ENCODE results near the gene PDE2A. TPM values are rescaled to one million over a fixed set of nuclear protein-coding genes. Genes with fewer than 3 reads are reported as not detected.

Gene PDE2A
- total RNA-seq, 2 donors from 2014 or later: 33.0 to 38.8 TPM

DNA sequence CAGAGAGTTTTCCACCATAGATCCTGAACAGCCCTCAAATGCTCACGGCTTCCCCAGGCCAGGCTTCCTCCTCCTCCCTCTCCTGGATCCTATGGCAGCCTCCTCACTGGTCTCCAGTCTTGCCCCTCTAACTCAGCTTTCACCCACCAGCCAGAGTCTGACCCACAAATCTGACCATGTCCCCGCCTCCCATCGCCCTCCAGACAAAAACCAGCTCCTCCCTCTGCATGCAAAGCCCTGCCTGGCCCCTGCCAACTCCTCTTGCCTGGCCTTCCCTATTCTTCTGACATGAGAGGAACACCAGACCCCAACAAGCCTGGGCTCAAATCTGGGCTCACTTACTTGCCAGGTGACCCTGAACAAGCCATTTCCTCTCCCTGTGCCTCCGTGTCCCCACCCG, 32.4 kb upstream of the PDE2A start:
- intact Hi-C loops (cut with DNase I): no loop called here
- no peak for DNase-seq (ENCODE audit: low spot score)

GRCh38 chr11:72705442-72706365, 31.5 kb upstream of the PDE2A start:
- DNase-seq (ENCODE audit: low spot score): no peak
- intact Hi-C loops (cut with DNase I): no loop called here

GRCh38 chr11:72704783-72705265, 30.6 kb upstream of the PDE2A start:
- intact Hi-C loops (cut with DNase I): no loop called here
- no peak for DNase-seq (ENCODE audit: low spot score)

DNA sequence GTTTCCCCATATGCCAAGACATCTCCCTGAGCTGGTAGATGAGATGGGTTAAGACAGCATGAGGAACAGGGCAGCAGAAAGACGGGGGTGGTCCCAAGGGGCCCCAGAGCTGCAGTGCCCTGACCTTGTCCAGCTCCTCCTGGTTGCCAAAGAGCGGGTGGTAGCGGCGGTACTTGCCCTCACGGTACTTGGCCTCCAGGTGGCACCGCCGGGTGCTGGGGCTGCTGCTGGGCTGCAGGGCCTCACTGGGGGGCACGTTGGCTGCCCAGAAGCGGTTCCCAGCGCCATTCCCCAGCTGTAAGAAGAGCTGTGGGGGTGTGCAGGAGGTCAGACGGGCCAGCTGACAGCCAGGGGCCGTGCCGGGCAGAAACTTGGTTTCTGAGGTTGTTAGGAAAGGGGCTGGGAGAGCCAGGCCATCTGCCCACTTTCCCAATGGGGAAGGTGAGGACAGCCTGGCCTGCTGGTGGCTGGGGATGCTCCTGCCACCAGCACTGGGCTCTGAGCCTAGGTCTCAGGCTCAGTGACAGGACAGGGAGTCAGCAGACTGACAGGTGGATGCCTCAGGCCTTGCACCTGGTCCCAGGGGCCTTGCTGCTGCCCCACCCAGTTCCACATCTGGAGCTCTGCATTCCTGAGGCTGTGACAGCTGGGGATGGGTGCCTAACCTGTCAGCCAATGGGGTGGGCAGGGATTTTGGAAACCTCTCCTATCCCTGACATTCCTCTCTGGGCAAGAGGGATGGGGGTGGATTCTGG, 30.0 kb upstream of the PDE2A start:
- DNase-seq (ENCODE audit: low spot score): no peak
- intact Hi-C loops (cut with DNase I): no loop called here

GRCh38 chr11:72703267-72704008, 29.2 kb upstream of the PDE2A start:
- intact Hi-C loops (cut with DNase I): no loop called here
- peak; percentile 91 for DNase-seq (ENCODE audit: low spot score)

DNA sequence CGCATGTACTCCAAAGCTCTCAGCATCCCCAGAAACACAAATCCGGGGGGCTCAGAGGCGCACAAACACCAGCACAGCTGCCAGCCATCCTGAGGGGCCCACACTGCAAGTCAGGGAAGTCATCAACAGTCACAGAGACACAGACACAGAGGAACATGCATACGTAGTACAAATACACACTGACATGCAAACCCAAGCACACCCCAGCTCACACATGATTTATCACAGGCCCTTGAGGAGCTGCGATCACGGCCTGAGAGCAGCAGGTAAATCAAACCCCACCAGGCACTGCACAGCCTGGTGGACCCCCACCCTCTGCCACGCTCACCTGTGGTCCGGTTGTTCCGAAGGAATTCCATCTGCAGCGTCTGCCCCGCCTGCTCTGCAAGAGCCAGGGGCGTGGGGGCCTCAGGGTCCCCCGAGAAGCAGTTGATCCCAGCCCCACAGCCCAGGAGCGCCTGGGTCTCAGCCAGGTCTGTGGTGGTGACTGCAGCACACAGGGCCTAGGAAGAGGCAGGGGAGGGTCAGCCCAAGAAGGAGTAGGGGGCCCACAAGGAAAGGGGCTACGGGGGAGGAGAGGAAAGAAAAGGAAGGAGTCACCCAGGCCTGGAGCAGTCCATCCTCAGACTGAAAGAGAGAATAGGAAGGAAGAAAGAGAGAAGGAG, 28.5 kb upstream of the PDE2A start:
- no peak for DNase-seq (ENCODE audit: low spot score)
- intact Hi-C loops (cut with DNase I): no loop called here

GRCh38 chr11:72702096-72702495, 27.9 kb upstream of the PDE2A start:
- DNase-seq (ENCODE audit: low spot score): no peak
- intact Hi-C loops (cut with DNase I): no loop called here

DNA sequence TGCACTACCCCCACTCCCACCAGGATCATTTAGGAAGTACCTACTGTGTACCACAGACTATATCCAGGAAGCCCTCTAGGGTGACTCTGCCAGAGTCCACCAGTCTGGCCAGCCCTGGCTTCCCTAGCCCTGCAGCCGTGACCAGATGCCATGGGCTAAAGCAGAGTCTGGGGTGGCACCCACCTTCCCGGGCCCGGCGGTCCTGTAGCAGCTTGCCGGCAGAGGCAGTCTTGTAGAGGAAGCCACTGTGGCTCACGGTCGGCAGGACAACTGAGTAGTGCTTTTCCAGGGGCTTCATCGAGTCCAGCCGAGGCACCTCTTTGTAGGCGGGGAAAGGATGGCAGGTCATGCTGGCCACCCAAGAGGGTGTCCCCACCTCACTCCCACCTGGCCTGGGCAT, 27.2 kb upstream of the PDE2A start:
- no peak for DNase-seq (ENCODE audit: low spot score)
- intact Hi-C loops (cut with DNase I): no loop called here

DNA sequence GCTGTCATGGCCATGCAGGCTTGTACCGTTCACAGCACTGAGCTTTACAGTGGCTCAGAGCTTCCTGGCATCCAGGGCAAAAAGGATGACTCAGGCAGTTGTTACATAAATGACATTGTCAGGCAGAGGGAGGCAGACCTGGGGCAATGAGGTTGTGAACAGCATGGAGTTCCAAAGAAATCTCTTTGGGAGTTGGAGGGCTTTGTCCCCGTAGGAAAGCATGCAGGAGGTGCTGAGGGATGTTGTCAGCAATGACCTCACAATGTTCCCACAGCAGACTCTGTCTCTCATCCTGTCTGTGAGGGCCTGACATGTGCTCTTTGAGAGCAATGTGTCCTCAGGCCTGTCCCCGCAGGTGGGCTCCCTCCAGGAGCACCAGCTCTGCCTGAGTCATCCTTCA, 25.9 kb upstream of the PDE2A start:
- intact Hi-C loops (cut with DNase I): no loop called here
- DNase-seq (ENCODE audit: low spot score): no peak

- intact Hi-C loops (cut with DNase I): no loop called here
- DNase-seq (ENCODE audit: low spot score): no peak
These were observed 23.6 kb upstream of the PDE2A start for GRCh38 chr11:72697814-72698213.

DNA sequence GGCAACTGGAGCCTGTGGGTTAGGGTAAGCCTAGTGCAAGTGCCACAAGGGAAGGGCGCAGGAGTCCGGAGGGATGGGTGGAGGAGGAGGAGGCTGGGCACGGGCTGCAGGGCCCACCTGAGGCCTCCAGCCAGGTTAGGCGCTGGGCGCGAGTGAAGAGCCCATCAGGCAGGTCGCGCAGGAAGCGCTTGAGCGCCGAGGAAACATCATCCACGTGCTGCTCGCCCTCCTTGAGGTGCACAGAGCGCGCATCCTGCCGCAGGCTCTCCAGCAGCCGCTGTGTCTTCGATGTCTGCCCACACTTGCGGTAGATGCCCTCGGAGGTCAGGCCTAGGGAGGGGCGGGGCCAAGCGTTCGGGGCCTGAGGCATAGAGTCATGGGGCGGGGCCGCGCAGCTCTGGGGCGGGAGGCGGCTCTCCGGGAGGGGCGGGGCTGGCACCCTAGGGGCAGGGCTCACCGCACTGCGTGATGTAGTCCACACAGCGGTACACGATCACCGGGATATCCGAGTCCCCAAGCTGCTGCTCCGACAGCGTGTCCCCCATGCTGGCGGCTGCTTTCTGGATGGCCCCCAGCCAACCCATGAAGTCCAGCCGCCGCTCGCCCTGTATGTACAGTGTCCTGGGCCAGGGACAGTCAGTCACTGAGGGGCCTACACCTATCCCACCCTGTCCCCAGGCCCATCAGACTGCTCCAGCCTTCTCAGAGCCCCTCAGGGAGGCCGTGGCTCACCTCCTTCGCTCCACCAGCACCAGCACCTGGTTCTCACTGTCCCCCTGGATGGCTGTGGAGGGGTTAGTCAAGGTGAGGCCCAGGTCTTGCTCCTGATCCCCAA, 22.9 kb upstream of the PDE2A start:
- DNase-seq (ENCODE audit: low spot score): no peak
- intact Hi-C loops (cut with DNase I): no loop called here

DNA sequence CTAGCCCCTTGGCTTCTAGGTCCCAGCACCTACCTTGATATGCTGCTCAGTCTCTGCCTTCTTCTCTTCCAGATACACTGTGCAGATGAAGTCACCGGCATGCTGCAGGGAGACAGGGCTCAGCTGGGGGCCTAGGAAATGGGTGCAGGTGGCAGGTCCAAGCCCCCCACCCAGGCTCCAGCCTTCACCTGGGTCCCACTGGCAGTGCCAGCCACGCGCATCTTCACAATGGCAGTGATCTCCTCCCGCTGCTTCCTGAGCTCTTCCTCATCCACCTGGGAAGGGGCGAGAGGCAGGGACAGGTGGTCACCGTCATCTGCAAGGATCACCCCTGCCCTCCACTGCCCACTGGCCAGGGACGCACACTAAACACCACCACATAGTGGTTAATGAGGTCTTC, 21.1 kb upstream of the PDE2A start:
- no peak for DNase-seq (ENCODE audit: low spot score)
- intact Hi-C loops (cut with DNase I): no loop called here

DNA sequence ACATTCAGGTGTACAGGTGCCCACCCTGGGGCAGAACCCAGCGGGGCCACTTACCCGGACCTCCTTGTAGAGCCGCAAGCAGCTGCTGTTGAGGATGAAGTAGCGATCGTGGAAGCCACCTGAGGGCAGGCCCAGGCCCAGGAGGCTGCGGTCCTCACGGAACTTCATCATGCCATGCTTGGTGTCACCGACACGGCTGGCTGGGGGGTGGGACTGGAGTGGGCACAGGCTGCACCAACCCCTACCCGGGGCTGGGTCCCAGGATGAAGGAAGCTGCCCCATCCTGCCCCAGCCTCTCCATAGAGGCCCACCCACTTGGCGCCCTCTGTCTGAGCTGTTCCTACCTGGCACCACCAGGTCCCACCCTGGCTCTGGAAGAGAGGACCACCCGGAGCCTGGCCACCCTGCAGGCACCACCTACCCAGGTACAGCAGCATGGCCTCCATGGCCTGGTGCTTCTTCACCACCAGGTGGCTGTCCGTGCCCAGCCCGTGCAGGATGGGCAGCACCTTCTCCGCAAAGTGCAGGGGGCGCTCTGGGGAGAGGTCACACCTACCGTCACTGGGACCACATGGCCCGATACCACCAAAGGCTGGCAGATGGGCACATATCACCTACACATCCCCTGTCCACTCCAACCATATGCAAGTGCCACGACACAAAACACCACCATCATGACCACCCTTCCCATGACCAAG, 19.2 kb upstream of the PDE2A start:
- intact Hi-C loops (cut with DNase I): no loop called here
- no peak for DNase-seq (ENCODE audit: low spot score)

DNA sequence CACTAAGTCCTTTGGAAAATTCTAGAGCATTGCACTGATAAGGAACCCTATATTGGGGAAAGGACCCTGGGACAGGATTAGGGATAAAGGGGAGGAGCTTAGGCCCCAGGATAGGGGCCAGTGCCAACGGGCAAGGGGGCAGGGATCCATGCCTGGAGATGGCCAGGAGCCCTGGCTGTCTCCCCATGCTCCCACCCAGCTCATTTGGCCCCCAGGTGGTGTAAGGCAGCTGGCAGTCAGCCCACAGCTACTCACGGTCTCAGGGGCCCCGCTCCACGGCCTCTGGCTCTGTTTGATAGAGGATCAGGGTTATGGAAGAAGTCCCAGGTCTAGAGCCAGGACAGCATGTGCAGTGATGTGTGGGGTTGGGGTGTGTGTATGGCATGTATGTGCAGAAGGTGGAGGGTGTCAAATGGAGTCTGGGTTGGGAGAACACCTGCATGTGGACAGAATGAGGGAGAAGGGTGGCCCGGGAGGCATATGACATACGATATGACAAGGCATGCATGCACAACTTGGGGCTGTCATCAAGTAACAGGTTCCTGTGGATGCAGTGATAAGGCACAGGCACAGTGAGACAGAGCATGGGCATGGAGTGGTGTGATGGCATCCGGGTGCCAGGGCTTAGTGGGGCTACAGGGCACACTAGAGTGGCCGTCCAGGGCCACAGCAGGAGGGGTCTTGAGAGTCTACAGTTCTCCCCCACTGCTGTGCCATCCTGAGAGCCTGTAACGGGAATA, 18.4 kb upstream of the PDE2A start:
- intact Hi-C loops (cut with DNase I): no loop called here

GRCh38 chr11:72690166-72690565, 15.9 kb upstream of the PDE2A start:
- no peak for DNase-seq (ENCODE audit: low spot score)
- intact Hi-C loops (cut with DNase I): no loop called here

More for the DNA sequence above, 18.4 kb upstream of the PDE2A start:
- no peak for DNase-seq (ENCODE audit: low spot score)

DNA sequence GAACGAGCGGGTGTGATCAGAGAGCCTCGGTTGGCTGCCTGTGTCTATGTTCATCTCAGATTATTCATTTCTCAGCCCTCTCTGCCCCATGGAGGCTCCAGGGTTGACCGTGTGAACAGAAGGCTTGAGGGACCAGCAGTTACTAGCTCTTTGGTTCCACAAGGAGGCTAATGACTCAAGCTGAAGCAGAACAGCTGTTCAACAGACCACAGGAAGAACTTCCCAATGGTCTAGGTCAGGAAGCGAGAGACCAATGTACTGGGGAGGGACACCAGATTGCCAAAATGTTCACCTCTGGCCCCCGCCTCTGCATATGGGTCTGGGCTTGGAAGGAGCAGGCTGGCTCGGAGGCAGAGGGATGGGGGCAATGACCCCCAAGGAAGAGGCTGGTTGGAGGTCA, 14.7 kb upstream of the PDE2A start:
- DNase-seq (ENCODE audit: low spot score): no peak
- intact Hi-C loops (cut with DNase I): loop anchor here in 1 of 2 donors (1.0 kb wide), 1 partner anchor 22 kb away; no protein-coding TSS in a partner anchor

DNA sequence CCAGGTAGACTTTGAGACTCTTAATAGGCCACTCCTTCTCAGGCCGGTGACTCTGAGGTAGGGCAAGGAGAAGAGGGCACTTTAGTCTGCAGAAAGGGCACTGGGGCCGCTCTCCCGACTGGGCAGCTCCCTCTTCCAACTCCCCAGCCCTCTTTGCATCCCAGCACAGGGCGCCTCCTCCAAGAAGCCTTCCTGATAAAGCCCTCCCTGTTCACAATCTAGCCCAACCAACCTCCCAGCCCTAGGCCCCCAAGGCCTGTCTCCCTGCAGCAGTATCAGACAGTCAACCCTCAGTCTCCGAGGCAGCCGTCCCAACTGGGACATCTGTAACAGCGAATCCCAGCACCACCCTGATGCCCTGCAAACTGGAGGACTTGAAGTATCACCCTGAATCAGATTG, 14.3 kb upstream of the PDE2A start:
- no peak for DNase-seq (ENCODE audit: low spot score)
- intact Hi-C loops (cut with DNase I): no loop called here
